SK-N-SH (cell line): ENCODE data around the gene CCL2. TPM values are rescaled to one million over a fixed set of nuclear protein-coding genes. Genes with fewer than 3 reads are reported as not detected.

Experiments used
- CTCF ChIA-PET: fragments of 300-600, 350-600 bp; formaldehyde crosslinking; extraction: SDS; loops from one replicate; lab custom pipeline; 2021; lab: Yijun Ruan, JAX
- POLR2A ChIA-PET: fragments of 350-600 bp; sonication (Branson Sonifier 250); formaldehyde crosslinking; extraction: SDS; loops from one replicate; lab custom pipeline; 2020; ENCODE audit warnings: antibody characterized with exemption, inconsistent platforms; lab: Yijun Ruan, JAX
- DNase-seq: peaks from one replicate; pipeline ENCODE4 v3.0.0; 2012
- H2AFZ ChIP-seq: fragments of 200-600 bp; sonication (generic); 2 replicates; pipeline ENCODE4 v1.8.1; 2016; ENCODE audit warnings: antibody characterized with exemption, mild to moderate bottlenecking, low read depth
- H3F3A ChIP-seq: fragments of 200-600 bp; sonication (generic); replicated peaks from 2 replicates; pipeline ENCODE3; 2016; ENCODE audit warnings: antibody characterized with exemption, mild to moderate bottlenecking; ENCODE audit not compliant: insufficient read depth
- H3K27ac ChIP-seq, 2 experiments: fragments of 200-500 bp in 1 of 2; fragments of 200-600 bp in 1 of 2; sonication (Bioruptor generic) in 1 of 2; sonication (generic), shearing (Covaris generic) in 1 of 2; 2 replicates each; pipeline versions ENCODE4 v1.5.1 to v1.6.1; 2014 to 2016; ENCODE audit warnings: low read depth in 2 of 2, inconsistent platforms in 1 of 2, low read length in 1 of 2, mild to moderate bottlenecking in 1 of 2, mixed read lengths in 1 of 2
- H3K27me3 ChIP-seq: fragments of 200-600 bp; sonication (generic), shearing (Covaris generic); 2 replicates; pipeline ENCODE4 v1.6.1; 2016; ENCODE audit warnings: mixed run types; ENCODE audit not compliant: insufficient read depth
- H3K36me3 ChIP-seq, 2 experiments: fragments of 200-500 bp in 1 of 2; fragments of 200-600 bp in 1 of 2; sonication (Bioruptor generic) in 1 of 2; sonication (generic) in 1 of 2; replicated peaks in 1 of 2; 2 replicates each; pipeline versions ENCODE3 to v1.5.1; 2014 to 2016; ENCODE audit warnings: low read length in 1 of 2, mild to moderate bottlenecking in 1 of 2; ENCODE audit not compliant: insufficient read depth in 2 of 2, control insufficient read depth in 1 of 2
- H3K4me1 ChIP-seq, 2 experiments: fragments of 200-500 bp in 1 of 2; fragments of 200-600 bp in 1 of 2; sonication (Bioruptor generic) in 1 of 2; sonication (generic), shearing (Covaris generic) in 1 of 2; 2 replicates each; pipeline versions ENCODE4 v1.5.1 to v1.6.1; 2014 to 2016; ENCODE audit warnings: low read depth in 1 of 2, low read length in 1 of 2, mixed run types in 1 of 2; ENCODE audit not compliant: insufficient read depth in 2 of 2, control insufficient read depth in 1 of 2
- H3K4me2 ChIP-seq: fragments of 200-600 bp; sonication (generic), shearing (Covaris generic); 2 replicates; pipeline ENCODE4 v1.6.1; 2017; ENCODE audit warnings: mixed run types
- H3K4me3 ChIP-seq, 2 experiments: fragments of 200-500 bp in 1 of 2; fragments of 200-600 bp in 1 of 2; sonication (Bioruptor generic) in 1 of 2; sonication (generic), shearing (Covaris generic) in 1 of 2; 2 replicates each; pipeline versions ENCODE4 v1.5.1 to v1.8.1; 2014 to 2016; ENCODE audit warnings: low read depth in 2 of 2, inconsistent platforms in 1 of 2, low read length in 1 of 2, mild to moderate bottlenecking in 1 of 2, mixed read lengths in 1 of 2, moderate library complexity in 1 of 2
- H3K79me2 ChIP-seq: fragments of 200-600 bp; sonication (generic); 2 replicates; pipeline ENCODE4 v1.8.1; 2017; ENCODE audit warnings: mild to moderate bottlenecking; ENCODE audit not compliant: insufficient read depth
- H3K9ac ChIP-seq: fragments of 200-600 bp; sonication (generic); 2 replicates; pipeline ENCODE4 v1.6.1; 2017; ENCODE audit warnings: mixed run types
- H3K9me2 ChIP-seq: fragments of 200-600 bp; sonication (generic); 2 replicates; pipeline ENCODE4 v1.6.1; 2017; ENCODE audit warnings: mixed run types
- H3K9me3 ChIP-seq: fragments of 200-600 bp; sonication (generic); 2 replicates; pipeline ENCODE4 v1.6.1; 2017; ENCODE audit warnings: mixed run types, mild to moderate bottlenecking, moderate library complexity
- H4K20me1 ChIP-seq: fragments of 200-600 bp; sonication (generic); 2 replicates; pipeline ENCODE4 v1.6.1; 2017; ENCODE audit warnings: mild to moderate bottlenecking, mixed run types; ENCODE audit not compliant: insufficient read depth
- ELF1 ChIP-seq: IDR thresholded peaks from 2 replicates; pipeline ENCODE4 v1.4.0; 2012
- EP300 ChIP-seq, 2 experiments: IDR thresholded peaks; 2 replicates each; pipeline versions ENCODE4 v1.4.0 to v1.6.1; 2012; ENCODE audit warnings: borderline replicate concordance in 1 of 2, low read depth in 1 of 2, low read length in 1 of 2
- EZH2phosphoT487 ChIP-seq: fragments of 200-600 bp; sonication (generic); IDR thresholded peaks from 2 replicates; pipeline ENCODE4 v1.6.1; 2017; ENCODE audit warnings: low read depth, mixed run types, mild to moderate bottlenecking, antibody characterized with exemption, moderate library complexity, borderline replicate concordance
- FOXJ3 ChIP-seq: sonication (generic); formaldehyde crosslinking; IDR thresholded peaks from 2 replicates; pipeline ENCODE4 v1.5.1; 2020; ENCODE audit warnings: mild to moderate bottlenecking, missing genetic modification reagents
- GATA2 ChIP-seq: sonication (generic); formaldehyde crosslinking; IDR thresholded peaks from 2 replicates; pipeline ENCODE4 v1.5.0; 2020; ENCODE audit warnings: mild to moderate bottlenecking, missing genetic modification reagents
- IRF3 ChIP-seq: fragments of 150-350 bp; IDR thresholded peaks from 2 replicates; pipeline ENCODE4 v1.6.1; 2016; ENCODE audit warnings: mild to moderate bottlenecking, low read depth, low read length
- JUND ChIP-seq: IDR thresholded peaks from 2 replicates; pipeline ENCODE4 v1.4.0; 2012
- MAX ChIP-seq: IDR thresholded peaks from 2 replicates; pipeline ENCODE4 v1.4.0; 2012; ENCODE audit warnings: low read depth
- MXI1 ChIP-seq: IDR thresholded peaks from 2 replicates; pipeline ENCODE4 v1.6.1; 2012; ENCODE audit warnings: mild to moderate bottlenecking, low read depth, low read length, improper control_type of control experiment
- NFIC ChIP-seq: IDR thresholded peaks from 2 replicates; pipeline ENCODE4 v1.4.0; 2012; ENCODE audit warnings: borderline replicate concordance
- RCOR1 ChIP-seq: fragments of 150-350 bp; IDR thresholded peaks from 2 replicates; pipeline ENCODE4 v1.6.1; 2017; ENCODE audit warnings: antibody characterized with exemption, low read length
- REST ChIP-seq: IDR thresholded peaks from 2 replicates; pipeline ENCODE4 v1.6.1; 2012; ENCODE audit warnings: mild to moderate bottlenecking, low read depth, low read length, moderate library complexity
- RFX5 ChIP-seq: IDR thresholded peaks from 2 replicates; pipeline ENCODE4 v1.6.1; 2012; ENCODE audit warnings: mild to moderate bottlenecking, improper control_type of control experiment, low read length
- USF2 ChIP-seq: fragments of 150-350 bp; IDR thresholded peaks from 2 replicates; pipeline ENCODE4 v1.6.1; 2017; ENCODE audit warnings: antibody characterized with exemption, low read length, low read depth, borderline replicate concordance
- YY1 ChIP-seq: IDR thresholded peaks from 2 replicates; pipeline ENCODE4 v1.4.0; 2012; ENCODE audit warnings: low read depth, mild to moderate bottlenecking
- WGBS: methylation state at CpG from one replicate; pipeline ENCODE4 v1.1.6; 2017; ENCODE audit warnings: low lambda C conversion rate; 5-methylcytosine and 5-hydroxymethylcytosine counted together
- polyA plus RNA-seq, 3 experiments: library from polyadenylated mRNA; depleted of rRNA; stranded (reverse); fragments of >200 nt; gene quantifications; 2 replicates each; pipeline ENCODE4 v1.2.3, GENCODE V29; 2012

CCL2 gene
- polyA plus RNA-seq, 1 of the 3 experiments (the other 2 are of a cell fraction): 210 TPM

- Histone ChIP-seq H4K20me1 (no peaks in the 10 kb centered on the region), H3K36me3 (no peaks in the 10 kb centered on the region), H2AFZ (no peak overlapping the region), H3F3A (no peaks in the 10 kb centered on the region), H3K4me3 (no peak overlapping the region), H3K9ac (no peak overlapping the region), H3K79me2 (no peaks in the 10 kb centered on the region), H3K9me2 (no peaks in the 10 kb centered on the region), H3K4me2 (no peak overlapping the region), H3K27ac (no peak overlapping the region), H3K9me3 (no peaks in the 10 kb centered on the region), H3K27me3 (no peaks in the 10 kb centered on the region), H3K4me1 (no peaks in the 10 kb centered on the region)
- CTCF ChIA-PET: interaction anchor here (3.0 kb wide), 1 partner anchor 70 kb away, joined by 8 read pairs; no protein-coding TSS in a partner anchor
- no peak for DNase-seq
- WGBS: 57% methylated on average over 6 of the region's 6 CpGs
- POLR2A ChIA-PET: no interaction called here
- TF ChIP-seq RFX5 (no peak), JUND (no peak), IRF3 (no peak), REST (peak; percentile 87), MXI1 (no peak), YY1 (no peak), GATA2 (CRISPR knock-in tag) (no peak), FOXJ3 (CRISPR knock-in tag) (no peak), ELF1 (no peak)
These were observed 36.8 kb downstream of the CCL2 start for GRCh38 chr17:34291721-34292348.

- TF ChIP-seq MXI1: no peak
- TF ChIP-seq USF2: no peak
- TF ChIP-seq RCOR1: no peak
- TF ChIP-seq YY1: no peak
- no peak for TF ChIP-seq JUND
- TF ChIP-seq MAX: no peak
- no peak for TF ChIP-seq EP300 (IDR thresholded peaks at IDR 0.05; ENCODE audit: borderline replicate concordance in 1 of 2, low read depth in 1 of 2, low read length in 1 of 2)
- no peak for TF ChIP-seq NFIC
- TF ChIP-seq EZH2phosphoT487: no peak
- TF ChIP-seq FOXJ3 (CRISPR knock-in tag): no peak
- Histone ChIP-seq H3K27ac (no peak overlapping the region), H3K4me3 (no peak overlapping the region), H3K9me3 (no peaks in the 10 kb centered on the region), H3K27me3 (no peaks in the 10 kb centered on the region), H3K79me2 (no peaks in the 10 kb centered on the region), H3K4me1 (peaks cover 0 to 20% of the 10 kb centered on the region in 2 experiments; a peak in 2 of 4 replicates), H3K9me2 (no peaks in the 10 kb centered on the region), H3K4me2 (no peak overlapping the region), H3K36me3 (no peaks in the 10 kb centered on the region), H2AFZ (no peak overlapping the region), H3F3A (peaks cover 12% of the 10 kb centered on the region), H3K9ac (no peak overlapping the region), H4K20me1 (no peaks in the 10 kb centered on the region)
- POLR2A ChIA-PET: no interaction called here
- 73% methylated on average over 2 of the region's 2 CpGs for WGBS
- CTCF ChIA-PET: no interaction called here
- no peak for DNase-seq
These were observed 43.9 kb downstream of the CCL2 start for GRCh38 chr17:34299027-34299426.
